GM18511 (cell line): ENCODE data around the gene COL17A1.

Source experiments
- ATAC-seq: cut with Tn5 transposase; IDR thresholded peaks from one replicate; pipeline ENCODE4 v1.9.1; 2021; ENCODE audit warnings: mild to moderate bottlenecking, moderate library complexity; ENCODE audit not compliant: unreplicated experiment

Gene COL17A1

DNA sequence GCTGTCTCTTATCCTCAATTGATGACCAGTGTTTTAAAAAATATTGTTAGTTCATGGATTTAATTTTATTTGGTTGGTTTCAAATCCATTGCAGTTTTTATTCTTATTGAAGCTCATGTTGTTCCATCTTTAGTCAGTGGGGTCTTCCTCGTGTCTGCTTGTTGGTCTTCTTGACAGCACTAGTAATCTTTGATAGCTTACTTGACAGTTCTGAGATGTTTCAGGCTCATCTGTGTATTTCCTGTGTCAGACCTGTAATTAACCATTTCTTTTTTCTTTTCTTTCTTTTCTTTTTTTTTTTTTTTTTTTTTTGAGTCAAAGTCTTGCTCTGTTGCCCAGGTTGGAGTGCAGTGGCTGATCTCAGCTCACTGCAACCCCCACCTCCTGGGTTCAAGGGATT, 90.5 kb downstream of the COL17A1 start:
- ATAC-seq: no peak

DNA sequence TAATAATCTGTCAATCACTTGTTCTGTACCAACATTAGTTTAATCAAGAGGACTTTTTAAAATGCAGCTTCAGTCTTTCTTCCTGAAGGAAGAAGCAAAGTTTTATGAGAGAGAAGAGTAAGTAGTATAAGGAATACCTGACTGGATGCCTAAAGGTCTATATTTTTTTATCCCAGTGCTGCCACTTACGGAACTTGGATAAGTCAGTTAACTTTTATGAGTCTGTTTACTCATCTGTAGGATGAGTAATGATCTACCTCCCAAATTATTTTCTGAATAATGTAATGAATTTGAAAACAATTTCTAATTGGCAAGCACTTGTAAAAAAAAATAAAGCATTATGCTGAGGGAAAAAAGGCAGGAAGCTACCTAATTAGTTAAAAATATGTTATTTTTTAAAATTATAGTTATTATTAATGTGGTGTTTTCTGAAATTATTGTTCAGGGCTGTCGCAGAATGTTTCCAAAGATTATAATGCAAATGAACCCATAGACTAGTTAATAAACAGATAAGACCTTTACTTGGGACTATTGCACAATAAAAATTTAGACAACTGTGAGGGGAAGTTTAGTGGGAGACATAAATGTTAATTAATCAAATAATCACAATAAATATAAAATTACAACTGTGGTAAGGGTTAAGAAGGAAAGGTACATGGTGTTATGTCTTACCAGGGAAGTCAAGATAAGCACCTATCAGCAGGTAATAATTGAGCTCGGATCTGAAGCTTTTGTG, 94.1 kb downstream of the COL17A1 start:
- no peak for ATAC-seq

DNA sequence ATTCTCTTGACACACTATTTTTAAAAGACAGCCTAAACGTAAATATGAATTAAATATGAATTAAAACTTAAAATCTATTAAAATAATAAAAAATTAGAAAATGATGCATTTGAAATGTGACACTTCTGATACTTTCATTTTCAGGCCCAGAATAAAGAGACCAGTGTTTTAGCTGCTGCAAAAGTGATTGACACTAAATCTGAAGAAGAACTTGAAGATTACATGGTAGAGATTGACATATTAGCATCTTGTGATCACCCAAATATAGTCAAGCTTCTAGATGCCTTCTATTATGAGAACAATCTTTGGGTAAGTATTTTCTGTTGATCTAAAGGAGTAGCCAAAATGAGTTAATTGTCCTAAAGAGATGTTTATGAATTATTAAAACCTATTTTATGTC, 95.1 kb downstream of the COL17A1 start:
- ATAC-seq: no peak

DNA sequence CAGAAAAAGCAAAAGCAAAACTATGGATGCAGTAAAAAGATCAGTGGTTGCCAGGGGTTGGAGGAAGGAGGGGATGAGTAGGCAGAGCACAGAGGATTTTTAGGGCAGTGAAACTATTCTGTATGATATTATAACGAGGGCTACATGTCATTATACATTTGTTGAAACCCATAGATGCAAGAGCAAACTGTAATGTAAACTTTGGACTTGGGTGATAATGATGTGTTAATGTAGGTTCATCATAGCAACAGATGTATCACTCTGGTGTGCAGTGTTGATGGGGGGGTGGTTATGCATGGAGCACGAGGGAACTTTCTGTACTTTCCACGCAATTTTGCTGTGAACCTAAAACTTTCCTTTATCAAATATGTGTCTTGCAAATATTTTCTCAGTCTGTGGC, 95.6 kb downstream of the COL17A1 start:
- no peak for ATAC-seq

DNA sequence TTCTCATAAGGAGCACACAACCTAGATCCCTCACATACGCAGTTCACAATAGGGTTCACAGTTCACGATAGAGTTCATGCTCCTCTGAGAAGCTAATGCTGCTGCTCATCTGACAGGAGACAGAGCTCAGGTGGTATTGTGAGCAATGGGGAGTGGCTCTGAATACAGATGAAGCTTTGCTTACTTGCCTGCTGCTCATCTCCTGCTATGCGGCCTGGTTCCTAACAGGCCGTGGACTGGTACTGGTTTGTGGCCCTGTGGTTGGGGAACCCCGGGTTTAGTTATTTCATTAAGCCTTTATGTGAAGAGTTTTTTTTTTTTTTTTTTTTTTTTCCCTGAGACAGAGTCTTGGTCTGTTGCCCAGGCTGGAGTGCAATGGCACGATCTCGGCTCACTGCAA, 99.3 kb downstream of the COL17A1 start:
- peak; percentile 31 for ATAC-seq

DNA sequence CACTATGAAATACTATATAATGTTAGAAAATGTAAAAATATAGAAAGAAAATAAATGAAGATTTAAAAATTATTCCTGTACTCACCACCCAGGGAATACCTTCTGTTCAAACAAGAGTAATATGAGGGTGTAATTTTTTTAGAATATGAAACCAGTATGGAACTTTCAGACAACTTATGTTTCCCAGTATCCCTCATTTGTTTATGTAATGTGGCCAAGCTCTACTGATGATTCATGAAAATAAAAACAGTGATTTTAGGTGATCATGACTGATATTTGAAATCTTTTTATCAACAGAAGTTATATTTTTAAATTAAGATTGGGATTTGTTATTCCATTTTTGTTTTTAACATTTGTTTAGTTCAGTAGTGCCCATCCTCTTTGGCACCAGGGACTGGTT, 100.0 kb downstream of the COL17A1 start:
- ATAC-seq: no peak

DNA sequence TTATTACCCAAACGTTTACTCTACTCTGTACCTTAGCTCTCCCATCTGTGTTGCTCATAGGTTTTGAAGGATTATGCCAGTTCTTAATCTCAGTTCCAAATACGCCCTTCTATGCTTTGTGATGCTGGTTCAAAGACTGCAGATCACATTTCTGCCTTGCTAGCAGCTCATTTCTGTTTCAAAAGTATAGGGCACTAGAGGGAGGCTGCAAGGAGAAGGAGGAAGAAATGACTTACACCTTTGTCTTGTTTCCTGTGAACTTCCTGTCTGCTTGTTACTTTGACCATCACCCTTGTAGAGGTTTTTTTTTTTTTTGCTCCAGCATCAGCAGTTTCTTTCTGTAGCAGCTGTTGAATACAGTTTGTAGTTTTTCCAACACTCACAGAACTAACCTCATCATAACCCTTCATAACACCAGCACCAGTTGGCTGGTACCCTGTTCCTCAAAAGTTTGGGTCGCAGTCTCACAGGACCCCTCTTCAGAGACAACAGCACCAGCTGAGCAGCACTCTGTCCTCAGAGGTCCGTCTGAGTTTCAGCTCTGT, 102.2 kb downstream of the COL17A1 start:
- peak; percentile 91 for ATAC-seq

DNA sequence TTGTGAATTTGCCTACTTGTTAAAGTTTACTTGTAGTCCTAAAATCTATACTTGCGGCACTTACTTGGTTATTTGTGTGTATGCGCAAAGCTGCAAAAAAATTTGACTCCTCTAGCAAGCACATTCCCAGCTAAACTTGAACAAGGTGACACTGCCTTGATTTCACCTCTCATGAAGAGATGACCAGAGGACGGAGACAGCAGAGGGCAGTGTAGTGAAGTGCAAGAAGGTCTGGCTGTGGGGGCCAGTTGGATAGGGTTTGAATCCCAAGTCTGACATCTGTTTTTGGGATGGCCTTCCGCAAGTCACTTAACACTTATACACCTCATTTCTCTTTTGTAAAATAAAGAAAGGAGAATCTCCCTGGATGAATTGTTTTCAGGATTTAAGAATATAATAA, 103.0 kb downstream of the COL17A1 start:
- ATAC-seq: no peak
